ENCODE data around the gene NAA80. TPM values are rescaled to one million over a fixed set of nuclear protein-coding genes. Genes with fewer than 3 reads are reported as not detected.
"Not testable (repeated sequence)": the region's sequence is repeated elsewhere in the genome, so short reads cannot be mapped to it uniquely, and the experiment has no call there.

The NAA80 gene
- total RNA-seq, 1 experiment from 2014 or later = 15.3 TPM

DNA sequence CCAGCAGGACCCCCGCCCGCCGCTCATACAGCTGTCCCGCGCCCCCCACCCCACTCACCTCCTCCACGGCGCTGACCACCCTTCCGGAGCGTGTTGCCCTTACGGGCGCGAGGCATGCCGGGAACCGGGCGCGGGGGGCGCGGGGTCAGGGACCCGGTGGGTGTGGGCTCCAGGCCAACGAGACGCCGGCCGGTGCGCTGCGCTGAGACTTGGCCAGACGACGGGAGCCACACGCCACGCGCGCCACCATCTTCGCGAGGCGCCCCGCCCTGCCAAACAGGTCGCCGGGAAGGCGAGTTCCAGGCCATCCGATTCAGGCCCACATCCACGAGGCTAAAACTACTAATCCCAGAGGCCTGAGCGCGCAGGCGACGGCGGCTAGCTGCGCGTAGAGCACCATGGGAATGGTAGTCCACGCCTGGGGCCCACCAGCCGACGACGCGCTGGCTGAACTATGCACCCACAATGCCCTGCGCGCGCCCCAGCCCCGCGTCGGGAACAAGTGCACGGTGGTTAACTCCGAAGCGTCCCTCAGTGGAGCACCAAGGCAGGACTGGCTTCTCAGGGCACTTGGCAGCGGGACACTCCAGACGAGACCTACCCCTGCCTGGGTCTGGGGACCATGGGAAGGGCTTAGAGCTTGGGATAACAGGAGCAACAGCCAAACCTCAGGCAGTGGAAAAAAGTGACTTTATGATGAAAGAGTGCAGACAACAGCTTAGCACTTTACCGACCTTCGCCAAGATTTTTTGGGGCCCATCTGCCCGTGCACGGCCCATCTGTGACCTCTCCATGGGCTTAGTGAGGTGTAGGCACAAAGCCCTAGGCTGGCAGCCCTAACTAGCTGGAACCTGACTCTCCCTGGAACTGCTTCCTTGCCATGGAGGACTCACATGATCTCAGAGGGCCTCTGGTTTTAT is 6.8 kb downstream of the NAA80 start, which contains the start of gene IFRD2:
IFRD2 (minus strand) TSS at position 271 of the 920 bp plus-strand sequence; CDS start at position 116, 155 bp downstream.
- DNase-seq (ENCODE audit: low spot score) = peak; percentile 94

- no peak for DNase-seq (ENCODE audit: low spot score)
These were observed 9.0 kb downstream of the NAA80 start for GRCh38 chr3:50290161-50290641.

- no peak for DNase-seq (ENCODE audit: low spot score)
These were observed 10.1 kb downstream of the NAA80 start for GRCh38 chr3:50289130-50289529.

DNA sequence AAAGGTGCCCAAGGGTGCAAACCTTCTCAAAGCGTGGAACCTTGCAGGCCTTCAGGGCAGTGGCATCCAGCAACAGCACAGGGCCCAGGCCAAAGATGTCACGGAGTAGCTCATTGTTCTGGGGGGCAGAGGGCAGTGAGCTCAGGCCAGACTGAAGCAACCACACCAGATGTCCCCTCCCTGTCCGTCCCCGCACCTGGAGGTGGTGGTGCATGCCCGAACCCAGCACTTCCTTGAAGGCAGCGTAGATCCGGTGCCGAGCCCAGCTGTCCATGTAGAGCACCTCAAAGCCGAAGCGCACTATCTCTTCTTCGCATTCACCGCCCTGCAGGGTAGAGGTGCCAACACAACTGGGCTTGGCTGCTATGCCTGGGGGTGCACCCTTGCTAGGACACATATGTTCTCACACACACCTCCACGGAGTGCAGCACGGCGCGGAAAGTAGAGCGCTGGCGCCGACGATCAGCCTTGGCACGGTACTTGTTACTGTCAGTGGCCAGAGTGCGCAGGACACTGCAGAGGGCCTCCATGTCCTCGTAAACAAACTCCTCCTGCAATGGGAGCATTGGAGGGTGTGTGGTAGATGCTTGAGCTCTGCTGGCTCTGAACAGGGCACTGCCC is 10.7 kb downstream of the NAA80 start:
- no peak for DNase-seq (ENCODE audit: low spot score)

- no peak for DNase-seq (ENCODE audit: low spot score)
These were observed 11.9 kb downstream of the NAA80 start for GRCh38 chr3:50287262-50287661.

DNA sequence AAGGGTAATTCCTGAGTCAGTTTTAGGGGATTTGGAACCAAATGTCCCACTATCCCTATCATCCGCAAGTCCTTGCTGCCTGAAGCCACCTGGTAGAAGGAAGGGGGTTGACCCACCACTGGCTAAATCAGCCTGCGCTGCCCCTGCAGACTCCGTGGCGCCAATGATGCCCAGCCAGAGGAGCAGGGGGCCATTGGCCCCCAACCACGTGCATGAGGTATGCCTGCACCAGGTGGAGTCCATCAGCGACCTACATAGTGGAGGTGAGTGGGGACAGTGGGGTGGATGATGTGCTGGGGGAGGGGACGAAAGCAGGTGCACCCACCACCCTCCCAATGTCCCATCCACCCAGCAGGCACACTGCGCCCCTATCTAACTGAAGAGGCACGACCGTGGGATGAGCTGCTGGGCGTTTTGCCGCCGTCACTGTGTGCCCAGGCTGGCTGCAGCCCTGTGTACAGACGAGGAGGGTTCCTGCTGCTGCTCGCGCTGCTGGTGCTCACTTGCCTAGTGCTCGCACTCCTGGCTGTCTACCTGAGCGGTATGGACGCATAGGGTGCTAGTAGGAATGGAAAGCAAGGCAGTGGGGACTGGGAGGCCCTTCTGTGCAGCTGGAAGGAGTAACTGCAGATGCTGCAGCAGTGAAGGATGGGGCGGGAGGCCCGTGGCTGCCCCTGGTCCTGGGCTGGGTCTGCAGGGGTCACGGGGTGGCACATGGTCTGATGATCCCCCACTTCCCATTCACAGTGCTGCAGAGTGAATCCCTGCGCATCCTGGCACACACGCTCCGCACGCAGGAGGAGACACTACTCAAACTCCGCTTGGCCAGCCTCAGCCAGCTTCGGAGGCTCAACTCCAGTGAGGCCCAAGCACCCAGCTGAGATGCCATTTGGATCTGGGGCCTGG is 12.6 kb downstream of the NAA80 start:
- DNase-seq (ENCODE audit: low spot score) = no peak

DNA sequence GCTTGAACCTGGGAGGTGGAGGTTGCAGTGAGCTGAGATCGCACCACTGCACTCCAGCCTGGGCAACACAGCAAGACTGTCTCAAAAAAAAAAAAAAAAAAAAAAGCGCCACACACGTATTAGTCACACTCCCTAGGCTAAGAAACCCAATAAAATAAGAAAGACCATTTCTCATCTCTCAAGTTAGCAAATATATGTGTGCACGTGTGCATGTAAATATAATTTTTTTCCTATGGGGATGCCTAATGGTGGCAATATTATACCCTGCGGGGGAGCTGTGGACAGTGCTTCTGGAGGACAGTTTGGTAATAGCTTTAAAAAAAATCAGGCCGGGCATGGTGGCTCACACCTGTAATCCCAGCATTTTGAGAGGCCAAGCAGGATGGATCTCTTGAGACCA is 15.1 kb downstream of the NAA80 start:
- DNase-seq (ENCODE audit: low spot score) = not testable (repeated sequence)

- DNase-seq (ENCODE audit: low spot score) = no peak
These were observed 19.8 kb downstream of the NAA80 start for GRCh38 chr3:50279255-50280016.

DNA sequence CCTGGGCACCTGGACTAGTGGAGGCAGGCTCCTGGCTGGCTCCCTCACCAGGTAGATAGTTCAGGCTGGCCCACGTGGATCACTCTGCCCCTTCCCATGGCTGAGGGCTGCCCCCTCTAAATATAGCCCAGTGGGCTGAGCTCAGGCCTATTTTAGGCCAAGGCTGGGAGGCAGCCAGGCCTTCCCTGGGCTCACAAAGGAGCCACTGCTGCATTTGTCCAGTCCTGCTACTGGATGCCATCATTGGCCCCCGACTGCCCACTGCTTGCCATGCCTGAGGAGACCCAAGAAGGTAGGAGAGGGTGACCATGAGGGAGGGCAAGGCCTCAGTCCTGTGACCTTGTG is 20.4 kb downstream of the NAA80 start, which contains the start of gene LSMEM2:
LSMEM2 (plus strand) TSS at position 208 of the 345 bp plus-strand sequence; CDS start at position 235, 27 bp downstream.
- DNase-seq (ENCODE audit: low spot score) = no peak

DNA sequence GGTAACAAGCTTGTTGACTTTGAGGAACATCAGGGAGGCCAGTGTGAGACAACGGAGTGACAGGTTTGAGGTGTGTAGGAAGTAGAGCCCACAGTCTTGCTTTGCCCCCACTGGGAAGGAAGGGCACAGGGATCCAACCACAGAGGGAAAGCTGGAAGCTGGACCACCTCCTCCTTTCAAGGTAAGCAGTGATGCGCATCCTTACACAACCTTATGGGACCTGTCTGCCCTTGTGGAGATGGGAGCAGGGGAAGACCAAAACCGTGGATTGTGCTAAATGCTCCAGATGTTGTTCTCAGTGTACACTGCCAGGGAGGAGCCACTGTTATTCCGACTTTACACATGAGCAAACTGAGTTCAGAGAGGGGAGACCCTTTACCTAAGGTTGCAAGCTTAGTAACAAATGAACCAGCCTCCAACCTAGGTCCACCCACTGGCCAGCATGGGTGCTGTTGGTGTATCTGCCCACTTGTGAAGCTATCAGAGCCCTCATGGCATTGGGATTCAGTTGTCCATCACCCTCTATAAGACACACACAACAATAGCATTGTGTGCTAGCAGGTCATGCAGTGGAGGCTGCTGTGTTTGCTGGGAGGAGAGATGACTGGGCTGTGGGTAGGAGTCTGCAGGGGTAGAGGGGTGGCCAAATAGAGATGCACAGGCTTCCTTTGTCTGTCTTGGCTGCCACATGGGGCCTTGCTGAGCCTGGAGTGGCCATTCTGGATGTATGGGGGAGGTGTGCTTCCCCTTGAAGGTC is 20.9 kb downstream of the NAA80 start:
- DNase-seq (ENCODE audit: low spot score) = no peak

- DNase-seq (ENCODE audit: low spot score) = no peak
These were observed 22.5 kb downstream of the NAA80 start for GRCh38 chr3:50276762-50277101.

DNA sequence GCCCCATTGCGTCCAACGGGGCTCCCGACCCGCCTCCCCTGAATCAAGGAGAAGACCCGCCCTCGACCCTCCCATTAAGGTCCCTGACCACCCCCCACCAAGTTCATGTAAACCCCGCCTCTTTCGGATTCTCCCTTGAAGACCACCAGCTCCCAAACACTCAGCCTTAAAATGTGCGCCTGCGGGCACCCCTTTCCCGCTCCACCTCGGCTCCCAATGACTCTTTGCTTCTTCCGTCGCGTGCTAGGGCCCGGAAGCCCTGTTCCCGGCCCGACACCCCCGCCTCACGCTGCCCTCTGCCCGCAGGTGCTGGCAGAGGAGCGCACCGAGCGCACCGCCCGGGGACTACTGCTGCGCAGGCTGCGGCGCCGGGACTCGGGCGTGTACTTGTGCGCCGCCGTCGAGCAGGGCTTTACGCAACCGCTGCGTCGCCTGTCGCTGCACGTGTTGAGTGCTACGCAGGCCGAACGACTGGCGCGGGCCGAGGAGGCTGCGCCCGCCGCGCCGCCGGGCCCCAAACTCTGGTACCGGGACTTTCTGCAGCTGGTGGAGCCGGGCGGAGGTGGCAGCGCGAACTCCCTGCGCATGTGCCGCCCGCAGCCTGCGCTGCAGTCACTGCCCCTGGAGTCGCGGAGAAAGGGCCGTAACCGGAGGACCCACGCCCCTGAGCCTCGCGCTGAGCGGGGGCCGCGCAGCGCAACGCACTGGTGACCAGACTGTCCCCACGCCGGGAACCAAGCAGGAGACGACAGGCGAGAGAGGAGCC is 23.0 kb downstream of the NAA80 start:
- DNase-seq (ENCODE audit: low spot score) = no peak

- no peak for DNase-seq (ENCODE audit: low spot score)
These were observed 23.8 kb downstream of the NAA80 start for GRCh38 chr3:50275141-50275995.

GRCh38 chr3:50274371-50275104 is 24.7 kb downstream of the NAA80 start:
- peak; percentile 61 for DNase-seq (ENCODE audit: low spot score)

DNA sequence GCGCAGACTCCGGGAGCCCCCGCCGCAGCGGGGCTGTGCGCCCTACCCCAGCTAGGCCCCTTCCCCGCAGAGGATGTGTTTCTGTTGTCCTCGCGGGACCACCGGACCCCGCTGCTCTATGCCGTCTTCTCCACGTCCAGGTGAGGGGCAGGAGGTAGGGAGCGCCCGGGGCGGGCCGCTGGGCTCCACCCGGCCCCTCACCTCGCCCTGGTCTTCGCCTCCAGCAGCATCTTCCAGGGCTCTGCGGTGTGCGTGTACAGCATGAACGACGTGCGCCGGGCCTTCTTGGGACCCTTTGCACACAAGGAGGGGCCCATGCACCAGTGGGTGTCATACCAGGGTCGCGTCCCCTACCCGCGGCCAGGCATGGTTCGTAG is 25.5 kb downstream of the NAA80 start:
- no peak for DNase-seq (ENCODE audit: low spot score)

DNA sequence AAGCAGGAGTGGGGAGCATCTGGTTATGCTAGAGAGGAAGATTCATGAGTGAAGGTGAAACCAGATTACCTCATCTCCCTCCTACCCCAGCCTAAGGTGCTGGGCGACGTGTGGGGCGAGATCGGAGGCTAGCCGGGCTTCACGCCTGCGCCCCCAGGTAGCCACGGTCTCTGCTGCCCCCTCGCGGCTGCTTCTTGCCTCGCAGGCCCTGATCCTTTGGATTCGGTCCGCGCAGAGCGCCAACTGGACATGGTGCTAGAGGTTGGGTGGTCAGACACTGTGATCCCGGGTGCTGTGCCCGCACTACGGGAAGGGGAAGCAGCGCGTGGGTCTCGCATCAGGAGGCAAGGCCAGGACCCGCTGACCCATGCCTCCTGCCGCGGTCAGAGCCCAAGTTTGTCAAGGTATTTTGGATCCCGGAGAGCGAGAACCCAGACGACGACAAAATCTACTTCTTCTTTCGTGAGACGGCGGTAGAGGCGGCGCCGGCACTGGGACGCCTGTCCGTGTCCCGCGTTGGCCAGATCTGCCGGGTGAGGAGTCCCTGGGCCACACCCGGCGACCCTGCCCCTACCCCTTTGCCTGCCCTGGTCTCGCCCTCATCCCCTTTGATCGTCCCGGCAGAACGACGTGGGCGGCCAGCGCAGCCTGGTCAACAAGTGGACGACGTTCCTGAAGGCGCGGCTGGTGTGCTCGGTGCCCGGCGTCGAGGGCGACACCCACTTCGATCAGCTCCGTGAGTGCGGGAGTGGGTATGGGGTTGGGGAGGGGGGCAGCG is 26.1 kb downstream of the NAA80 start:
- peak; percentile 78 for DNase-seq (ENCODE audit: low spot score)

DNA sequence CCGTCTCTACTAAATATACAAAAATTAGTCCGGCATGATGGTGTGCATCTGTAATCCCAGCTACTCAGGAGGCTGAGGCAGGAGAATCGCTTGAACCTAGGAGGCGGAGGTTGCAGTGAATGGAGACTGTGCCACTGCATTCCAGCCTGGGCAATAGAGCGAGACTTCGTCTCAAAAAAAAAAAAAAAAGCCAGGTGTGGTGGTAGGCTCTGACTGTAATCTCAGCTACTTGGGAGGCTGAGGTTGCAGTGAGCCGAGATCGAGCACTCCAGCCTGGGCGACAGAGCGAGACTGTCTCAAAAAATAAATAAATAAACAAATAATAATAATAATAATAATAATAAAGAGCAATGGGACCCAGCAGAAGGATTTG is 26.7 kb downstream of the NAA80 start:
- not testable (repeated sequence) for DNase-seq (ENCODE audit: low spot score)

All from HT-29 (cell line).